NCI-H2227 treated with DMSO at 0.1 percent for 48 hours (cell line): ENCODE results near the gene APP.

Experiments used
- DNase-seq: peaks from one replicate; lab custom pipeline; 2025; lab: John Stamatoyannopoulos, UW

The APP gene

GRCh38 chr21:26170471-26171257, at the start of gene APP:
TSS of gene APP (minus strand) at chr21:26170770. CDS start at chr21:26170620, 150 bp downstream.
- peak; percentile 75 for DNase-seq

GRCh38 chr21:26212220-26212619, 41.6 kb upstream of the APP start:
- DNase-seq = no peak

GRCh38 chr21:26210614-26211013, 40.0 kb upstream of the APP start:
- DNase-seq = no peak

GRCh38 chr21:26207021-26207420, 36.5 kb upstream of the APP start:
- DNase-seq = no peak

- DNase-seq = no peak
Measured at GRCh38 chr21:26199456-26199855, 28.9 kb upstream of the APP start.

- DNase-seq = no peak
Measured at GRCh38 chr21:26195708-26196107, 25.1 kb upstream of the APP start.

GRCh38 chr21:26194811-26195251, 24.3 kb upstream of the APP start:
- DNase-seq = peak; percentile 20

- no peak for DNase-seq
Measured at GRCh38 chr21:26194326-26194725, 23.8 kb upstream of the APP start.

- no peak for DNase-seq
Measured at GRCh38 chr21:26191609-26192008, 21.0 kb upstream of the APP start.

- no peak for DNase-seq
Measured at GRCh38 chr21:26188422-26188821, 17.9 kb upstream of the APP start.

- no peak for DNase-seq
Measured at GRCh38 chr21:26185446-26185845, 14.9 kb upstream of the APP start.

GRCh38 chr21:26185021-26185420, 14.5 kb upstream of the APP start:
- DNase-seq = no peak

GRCh38 chr21:26179501-26179900, 8.9 kb upstream of the APP start:
- DNase-seq = no peak

GRCh38 chr21:26177746-26178426, 7.3 kb upstream of the APP start:
- no peak for DNase-seq

- no peak for DNase-seq
Measured at GRCh38 chr21:26177187-26177586, 6.6 kb upstream of the APP start.

GRCh38 chr21:26171258-26172100, 909 bp upstream of the APP start:
- DNase-seq = no peak

- peak; percentile 41 for DNase-seq
Measured at GRCh38 chr21:26169611-26170470, 729 bp downstream of the APP start.

- DNase-seq = peak; percentile 71
Measured at GRCh38 chr21:26169061-26169610, 1.4 kb downstream of the APP start.

- DNase-seq = no peak
Measured at GRCh38 chr21:26168371-26168770, 2.2 kb downstream of the APP start.

GRCh38 chr21:26167593-26167992, 3.0 kb downstream of the APP start:
- DNase-seq = no peak

GRCh38 chr21:26165331-26165730, 5.2 kb downstream of the APP start:
- no peak for DNase-seq
